Vagina (tissue), 2 donors: ENCODE results near the gene DDX52.

Experiments
- CTCF ChIP-seq, 3 experiments: fragments of 450-650 bp in 2 of 3; fragments of 200-600 bp in 1 of 3; sonication (generic) in 1 of 3; IDR thresholded peaks; one replicate each; pipeline ENCODE4 v1.5.1; 2017 to 2019; ENCODE audit warnings: antibody characterized with exemption in 3 of 3, mild to moderate bottlenecking in 2 of 3, moderate library complexity in 2 of 3
- POLR2A ChIP-seq, 2 donors: fragments of 450-650 bp; IDR thresholded peaks; one replicate each; pipeline ENCODE4 v1.6.1; 2017; ENCODE audit warnings: antibody characterized with exemption in 2 of 2, mild to moderate bottlenecking in 2 of 2, moderate library complexity in 2 of 2

- TF ChIP-seq POLR2A (IDR thresholded peaks at IDR 0.05) (no peak), CTCF (IDR thresholded peaks at IDR 0.05) (no peak)
Observed at GRCh38 chr17:37642681-37643080, 565 bp downstream of the DDX52 start.
